HPDE6-E6E7 (cell line): ENCODE data around the gene UFSP1.
"Not testable (repeated sequence)": the region's sequence is repeated elsewhere in the genome, so short reads cannot be mapped to it uniquely, and the experiment has no call there.

Experiments
- DNase-seq: peaks from one replicate; pipeline ENCODE4 v3.0.0; 2011; ENCODE audit warnings: missing footprints; ENCODE audit errors: extremely low spot score

UFSP1 gene

DNA sequence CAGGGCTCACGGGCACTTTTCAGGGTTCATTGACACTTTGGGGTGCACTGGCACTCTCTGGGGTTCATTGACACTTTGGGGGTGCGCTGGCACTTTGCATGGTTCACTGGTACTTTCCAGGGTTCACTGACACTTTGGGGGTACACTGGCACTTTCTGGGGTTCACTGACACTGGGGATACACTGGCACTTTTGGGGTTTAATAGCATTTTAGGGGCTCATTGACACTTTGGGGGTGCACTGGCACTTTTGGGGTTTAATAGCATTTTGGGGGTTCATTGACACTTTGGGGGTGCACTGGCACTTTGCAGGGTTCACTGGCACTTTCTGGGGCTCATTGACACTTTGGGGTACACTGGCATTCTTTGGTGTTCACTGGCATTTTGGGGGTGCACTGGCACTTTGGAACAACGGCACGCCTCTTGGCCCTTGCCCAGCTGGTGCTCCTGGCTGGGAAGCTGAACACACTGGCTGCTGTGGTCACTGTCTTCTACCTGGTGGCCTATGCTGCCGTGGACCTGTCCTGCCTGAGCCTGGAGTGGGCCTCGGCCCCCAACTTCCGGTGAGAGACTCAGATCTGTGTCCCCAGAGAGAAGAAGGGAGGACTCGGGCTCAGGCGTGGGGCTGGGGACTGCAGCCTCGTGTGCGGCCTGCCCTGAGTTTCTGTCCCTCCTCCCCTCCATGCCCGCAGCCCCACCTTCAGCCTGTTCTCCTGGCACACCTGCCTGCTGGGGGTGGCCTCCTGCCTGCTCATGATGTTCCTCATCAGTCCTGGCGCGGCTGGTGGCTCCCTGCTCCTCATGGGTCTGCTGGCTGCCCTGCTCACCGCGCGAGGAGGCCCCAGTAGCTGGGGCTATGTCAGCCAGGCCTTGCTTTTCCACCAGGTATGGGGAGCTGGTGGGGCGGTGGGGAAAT, 28.6 kb downstream of the UFSP1 start:
- DNase-seq = no peak

DNA sequence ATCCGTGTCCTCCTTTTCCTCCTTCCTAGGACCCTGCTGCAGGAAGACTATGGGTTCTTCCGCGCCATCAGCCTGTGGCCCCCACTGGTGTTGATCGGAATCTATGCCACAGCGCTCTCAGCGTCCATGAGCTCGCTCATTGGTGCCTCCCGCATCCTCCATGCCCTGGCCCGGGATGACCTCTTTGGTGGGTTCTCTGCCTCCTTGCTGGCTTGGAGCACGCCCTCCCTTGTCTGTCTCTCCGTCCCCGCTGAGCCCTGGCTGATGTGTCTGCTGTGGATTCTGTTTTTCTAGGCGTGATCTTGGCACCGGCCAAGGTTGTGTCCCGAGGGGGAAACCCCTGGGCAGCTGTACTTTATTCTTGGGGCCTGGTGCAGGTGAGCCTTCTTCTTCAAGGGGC, 29.7 kb downstream of the UFSP1 start:
- no peak for DNase-seq

DNA sequence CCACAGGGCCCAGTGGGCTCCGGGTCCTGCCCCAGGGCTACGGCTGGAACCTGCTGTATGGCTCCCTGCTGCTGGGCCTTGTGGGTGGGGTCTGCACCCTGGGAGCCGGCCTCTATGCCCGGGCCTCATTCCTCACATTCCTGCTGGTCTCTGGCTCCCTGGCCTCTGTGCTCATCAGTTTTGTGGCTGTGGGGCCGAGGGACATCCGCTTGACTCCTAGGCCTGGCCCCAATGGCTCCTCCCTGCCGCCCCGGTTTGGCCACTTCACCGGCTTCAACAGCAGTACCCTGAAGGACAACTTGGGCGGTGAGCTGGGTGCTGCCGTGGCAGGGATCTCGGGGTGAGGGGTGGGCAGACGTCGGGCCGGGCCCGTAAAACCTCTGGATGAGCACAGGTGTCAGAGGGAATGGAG, 32.6 kb downstream of the UFSP1 start:
- DNase-seq = no peak

DNA sequence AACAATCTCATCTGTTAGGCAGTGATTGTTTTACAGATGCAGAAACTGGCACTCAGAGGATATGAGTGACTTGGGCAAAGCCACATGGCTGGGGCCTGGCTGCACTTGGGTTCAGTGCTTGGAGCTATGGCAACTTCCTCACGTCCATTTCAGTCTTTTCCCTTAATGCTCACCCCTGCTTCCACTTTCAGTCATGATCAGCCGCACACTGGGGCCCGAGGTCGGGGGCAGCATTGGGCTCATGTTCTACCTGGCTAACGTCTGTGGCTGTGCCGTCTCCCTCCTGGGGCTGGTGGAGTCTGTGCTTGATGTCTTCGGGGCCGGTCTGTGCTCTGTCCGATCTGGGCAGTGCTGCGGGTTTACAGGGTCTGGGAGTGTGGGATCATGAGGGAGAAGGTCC, 34.0 kb downstream of the UFSP1 start:
- no peak for DNase-seq

DNA sequence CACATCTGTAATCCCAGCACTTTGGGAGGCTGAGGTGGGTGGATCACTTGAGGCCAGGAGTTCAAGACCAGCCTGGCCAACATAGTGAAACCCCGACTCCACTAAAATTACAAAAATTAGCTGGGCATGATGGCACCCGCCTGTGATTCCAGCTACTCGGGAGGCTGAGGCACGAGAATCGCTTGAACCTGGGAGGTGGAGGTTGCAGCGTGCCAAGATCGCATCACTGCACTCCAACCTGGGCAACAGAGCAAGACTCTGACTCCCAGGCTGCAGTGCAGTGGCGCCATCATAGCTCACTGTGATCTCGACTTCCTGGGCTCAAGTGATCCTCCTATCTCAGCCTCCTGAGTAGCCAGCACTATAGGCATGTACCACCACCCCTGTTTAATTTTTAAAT, 34.6 kb downstream of the UFSP1 start:
- not testable (repeated sequence) for DNase-seq

DNA sequence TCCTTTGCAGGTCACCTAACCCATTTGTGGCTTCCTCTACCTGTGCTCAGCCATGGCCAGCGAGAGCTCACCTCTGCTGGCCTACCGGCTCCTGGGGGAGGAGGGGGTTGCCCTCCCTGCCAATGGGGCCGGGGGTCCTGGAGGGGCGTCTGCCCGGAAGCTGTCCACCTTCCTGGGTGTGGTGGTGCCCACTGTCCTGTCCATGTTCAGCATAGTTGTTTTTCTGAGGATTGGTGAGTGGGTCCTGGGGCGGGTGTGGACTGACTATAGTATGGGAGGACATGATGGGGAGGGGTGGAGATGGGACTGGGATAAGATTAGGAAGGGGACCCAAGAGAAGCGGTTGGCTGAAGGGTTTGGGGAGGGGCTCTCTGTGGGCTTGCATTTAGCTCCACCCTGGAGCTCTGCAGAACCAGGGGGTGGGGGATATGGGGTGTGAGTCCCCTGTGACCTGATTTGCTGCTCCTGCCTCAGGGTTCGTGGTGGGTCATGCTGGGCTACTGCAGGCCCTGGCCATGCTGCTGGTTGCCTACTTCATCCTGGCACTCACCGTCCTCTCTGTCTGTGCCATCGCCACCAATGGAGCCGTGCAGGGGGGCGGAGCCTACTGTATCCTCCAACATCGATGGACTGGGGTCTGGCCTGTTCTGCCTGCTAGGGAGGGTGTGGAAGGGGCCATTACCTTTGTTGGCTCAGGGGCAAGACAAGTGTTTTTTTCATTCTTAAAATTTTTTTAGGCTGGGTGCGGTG, 35.2 kb downstream of the UFSP1 start:
- no peak for DNase-seq

DNA sequence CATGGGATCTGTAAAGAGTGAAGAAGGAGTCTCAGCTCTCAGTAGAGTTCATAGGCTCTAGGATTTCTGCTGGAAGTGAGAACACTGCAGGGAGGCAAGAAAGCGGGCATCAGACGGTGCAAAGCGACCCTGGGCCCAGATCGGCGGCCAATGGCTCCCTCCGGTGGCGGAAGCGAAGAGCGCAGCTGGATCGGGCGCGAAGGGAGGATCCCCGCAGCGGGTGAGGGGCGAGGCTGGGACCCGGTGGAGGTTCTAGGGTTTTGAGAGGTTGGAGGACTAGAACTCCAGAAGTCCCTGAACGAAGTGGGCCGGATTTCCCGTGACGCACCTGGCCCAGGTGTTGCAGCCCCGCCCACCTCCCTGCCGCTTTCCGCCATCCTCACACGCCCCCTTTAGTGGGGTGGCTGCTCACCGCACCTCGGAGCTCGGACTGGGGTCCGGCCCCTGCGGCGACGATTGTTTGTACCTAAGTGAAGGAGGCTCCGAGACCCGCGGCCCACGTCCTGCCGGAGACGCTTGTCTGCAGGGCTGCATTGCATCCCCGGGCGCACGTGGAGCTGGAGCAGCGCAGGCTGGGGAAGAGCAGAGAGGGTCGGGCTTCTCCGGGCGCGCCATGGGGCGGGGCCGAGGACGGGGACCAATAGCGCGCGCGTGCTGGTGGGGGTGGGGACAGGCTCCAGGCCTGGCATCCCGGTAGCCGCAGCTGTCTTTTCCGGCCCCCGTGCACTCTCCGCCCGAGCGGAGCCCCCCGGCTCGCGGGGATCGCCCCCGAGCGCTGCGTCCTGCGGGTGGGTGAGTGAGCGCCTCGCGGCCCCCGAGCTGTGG, 37.3 kb downstream of the UFSP1 start, which contains the start of gene SLC12A9:
Gene SLC12A9 (plus strand): TSS at position 666 of the 825 bp plus-strand sequence. CDS start 1,485 bp downstream, outside the sequence.
- peak; percentile 97 for DNase-seq

DNA sequence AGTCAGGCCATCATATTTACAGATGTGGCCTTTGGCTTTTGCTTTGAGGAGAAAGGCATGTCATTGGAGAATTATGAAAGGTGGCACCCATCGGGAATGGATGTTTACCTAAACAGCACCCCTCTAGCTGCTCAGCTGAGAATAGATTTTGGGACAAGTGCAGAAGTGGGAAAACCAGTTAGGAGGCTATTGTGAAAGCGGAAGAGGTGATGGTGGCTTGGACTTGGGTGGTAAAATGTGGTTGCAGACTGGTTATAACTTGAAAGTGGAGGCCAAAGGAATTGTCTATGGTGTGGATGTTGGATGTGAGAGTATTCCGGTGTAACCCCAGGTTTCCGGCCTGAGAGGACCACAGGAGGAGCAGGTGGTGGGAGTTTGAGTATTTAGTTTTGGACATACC, 42.2 kb downstream of the UFSP1 start:
- DNase-seq = no peak

DNA sequence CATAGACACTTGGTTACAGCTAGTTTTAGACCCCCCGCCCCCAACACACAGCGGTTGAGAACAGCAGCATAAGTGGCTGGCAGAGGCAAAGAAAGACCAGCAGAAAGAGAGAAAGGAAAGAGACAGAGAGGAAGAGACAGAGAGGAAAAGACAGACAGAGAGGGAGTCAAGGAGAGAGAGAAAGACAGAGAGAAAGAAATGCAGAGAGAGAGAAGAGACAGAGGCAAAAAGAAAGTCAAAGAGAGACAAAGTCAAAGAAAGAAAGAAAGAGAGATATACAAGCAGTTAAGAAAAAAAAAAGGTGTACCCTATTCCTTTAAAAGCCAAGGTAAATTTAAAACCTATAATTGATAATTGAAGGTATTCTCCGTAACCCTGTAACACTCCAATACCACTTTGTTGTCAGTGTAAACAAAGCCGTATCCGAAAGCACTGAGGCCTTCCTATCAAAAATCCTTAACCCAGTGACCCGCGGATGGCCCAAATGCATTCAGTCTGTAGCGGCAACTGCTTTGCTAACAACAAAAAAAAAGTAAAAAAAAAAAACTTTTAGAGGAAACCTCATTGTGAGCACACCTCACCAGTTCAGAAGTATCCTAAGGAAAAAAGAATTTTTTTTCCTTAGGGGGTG, 48.9 kb downstream of the UFSP1 start:
- no peak for DNase-seq

DNA sequence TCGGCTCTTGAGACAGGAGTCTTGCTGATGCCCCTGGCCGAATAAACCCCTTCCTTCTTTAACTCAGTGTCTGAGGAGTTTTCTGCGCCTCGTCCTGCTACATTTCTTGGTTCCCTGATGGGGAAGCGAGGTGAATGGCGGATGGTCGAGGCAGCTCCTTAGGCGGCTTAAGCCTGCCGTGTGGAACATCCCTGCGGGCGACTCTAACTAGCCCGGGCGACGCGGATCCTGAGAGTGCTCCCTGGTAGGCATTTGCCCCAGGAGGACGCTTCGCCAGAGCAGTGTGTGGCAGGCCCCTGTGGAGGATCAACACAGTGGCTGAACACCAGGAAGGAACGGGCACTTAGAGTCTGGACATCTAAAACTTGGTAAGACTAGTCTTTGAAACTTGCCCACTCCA, 50.2 kb downstream of the UFSP1 start:
- DNase-seq = no peak
